ENCODE data around the gene ZNF3. TPM values are rescaled to one million over a fixed set of nuclear protein-coding genes. Genes with fewer than 3 reads are reported as not detected.

ZNF3 gene
- polyA plus RNA-seq, 1 experiment = 37.0 TPM

DNA sequence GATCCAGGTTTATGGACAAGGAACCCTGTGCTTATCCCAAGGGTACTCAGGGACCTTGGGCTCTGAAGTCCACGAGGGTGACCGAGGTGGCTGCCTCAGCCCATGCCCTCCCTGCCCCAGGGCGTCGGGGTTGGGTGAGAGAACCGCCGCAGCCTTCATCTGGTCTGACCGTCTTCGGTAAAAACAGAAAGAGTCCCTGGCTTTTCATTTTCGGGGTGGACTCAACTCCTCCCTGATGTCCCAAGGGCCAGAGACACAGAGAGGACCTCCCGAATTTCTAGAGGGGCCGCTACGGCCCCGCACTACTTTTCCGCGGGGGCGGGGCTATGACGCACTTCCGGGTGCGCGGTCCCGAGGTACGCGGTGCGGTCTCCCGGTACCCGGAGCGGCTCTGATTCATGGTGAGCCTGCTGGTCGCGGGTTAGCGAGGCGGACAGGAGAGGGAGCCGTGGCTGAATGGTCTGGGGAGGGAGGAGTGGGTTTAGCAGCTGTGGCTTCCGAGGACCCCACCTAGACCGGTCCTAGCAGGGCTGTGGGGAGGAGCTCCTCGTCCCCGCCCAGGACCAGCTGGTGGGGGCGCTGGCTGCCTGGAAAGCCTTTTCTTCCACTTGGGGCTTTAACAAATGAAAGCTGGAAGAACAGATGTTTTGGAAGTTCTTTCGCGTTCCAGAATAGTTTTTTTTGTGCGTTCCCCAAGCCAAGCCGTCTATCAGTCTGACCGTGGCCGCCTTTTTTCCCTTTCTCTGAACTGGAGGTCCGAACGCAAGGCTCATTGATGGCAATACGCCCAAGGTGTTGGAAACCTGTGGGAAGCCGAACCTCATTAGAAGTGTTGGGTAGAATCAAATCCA is 31.9 kb downstream of the ZNF3 start, which contains the start of gene ZSCAN21:
TSS of gene ZSCAN21 (plus strand) at position 334 of the 851 bp plus-strand sequence. CDS start 7,233 bp downstream, outside the sequence.
- POLR2A ChIA-PET = interaction anchor here (0.6 to 1.7 kb wide), 7 partner anchors 14 to 130 kb away, joined by 3 to 7 read pairs (median 3); partner anchors contain the start of genes TRIM4, ZKSCAN1 and ZNF3
- peak; percentile 62 for DNase-seq (ENCODE audit: low read depth, low spot score)
- Histone ChIP-seq H3K4me3 (ENCODE audit: low read depth, low read length) (peak within 1 kb of the TSS; percentile 85), H3K27me3 (ENCODE audit: control insufficient read depth, insufficient read depth, low read length) (no peaks in the 10 kb centered on the region), H3K9me3 (ENCODE audit: control insufficient read depth, insufficient read depth, low read length) (no peaks in the 10 kb centered on the region), H3K27ac (ENCODE audit: low read depth, low read length) (peak within 1 kb of the TSS; percentile 99)
- TF ChIP-seq CTCF (IDR thresholded peaks at IDR 0.05; ENCODE audit: low read depth, low read length) = peak; percentile 32; the same call in 1 of the 2 replicates
- CTCF ChIA-PET = interaction anchor here (11.8 kb wide), 1 partner anchor 56 kb away, joined by 174 read pairs; no protein-coding TSS in a partner anchor

- Histone ChIP-seq H3K27me3 (ENCODE audit: control insufficient read depth, insufficient read depth, low read length) (no peaks in the 10 kb centered on the region), H3K9me3 (ENCODE audit: control insufficient read depth, insufficient read depth, low read length) (no peaks in the 10 kb centered on the region), H3K27ac (ENCODE audit: low read depth, low read length) (no peak overlapping the region), H3K4me3 (ENCODE audit: low read depth, low read length) (no peak overlapping the region)
- TF ChIP-seq CTCF (IDR thresholded peaks at IDR 0.05; ENCODE audit: low read depth, low read length) = no peak
- CTCF ChIA-PET = interaction anchor here (0.5 to 11.8 kb wide), 2 partner anchors 55 to 266 kb away, joined by 3 to 174 read pairs; no protein-coding TSS in a partner anchor
- DNase-seq (ENCODE audit: low read depth, low spot score) = no peak
- POLR2A ChIA-PET = interaction anchor here (1.7 kb wide), 1 partner anchor 13 kb away, joined by 7 read pairs; no protein-coding TSS in a partner anchor
Measured at GRCh38 chr7:100048680-100049079, 32.8 kb downstream of the ZNF3 start.

DNA sequence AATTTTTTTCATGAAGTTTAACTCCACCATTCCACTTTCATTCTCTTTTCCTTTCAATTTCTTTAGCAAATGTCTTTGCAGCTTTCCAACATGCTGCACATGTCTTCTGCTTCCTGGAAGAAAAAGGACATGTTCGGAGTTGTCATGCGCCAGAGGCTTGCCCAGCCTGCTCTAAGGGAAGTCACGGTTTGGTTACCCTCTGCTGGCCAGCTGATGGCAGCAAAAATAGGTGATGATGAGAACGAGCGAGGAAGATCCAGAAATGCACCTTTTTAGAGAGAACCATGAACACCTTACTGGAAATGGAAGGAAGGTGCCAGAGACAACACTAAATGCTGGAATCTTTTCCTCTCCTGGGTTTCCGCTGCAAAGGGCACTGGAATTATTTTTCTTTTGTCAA is 36.8 kb downstream of the ZNF3 start:
- H3K27ac ChIP-seq (ENCODE audit: low read depth, low read length) = no peak overlapping the region
- no peak overlapping the region for H3K4me3 ChIP-seq (ENCODE audit: low read depth, low read length)
- no peaks in the 10 kb centered on the region for H3K27me3 ChIP-seq (ENCODE audit: control insufficient read depth, insufficient read depth, low read length)
- no peak for TF ChIP-seq CTCF (IDR thresholded peaks at IDR 0.05; ENCODE audit: low read depth, low read length)
- ChIA-PET POLR2A (interaction anchor here (0.7 kb wide), 1 partner anchor 33 kb away, joined by 7 read pairs; no protein-coding TSS in a partner anchor), CTCF (no interaction called here)
- H3K9me3 ChIP-seq (ENCODE audit: control insufficient read depth, insufficient read depth, low read length) = no peaks in the 10 kb centered on the region
- DNase-seq (ENCODE audit: low read depth, low spot score) = no peak

GRCh38 chr7:100040575-100040974 is 40.9 kb downstream of the ZNF3 start:
- ChIA-PET CTCF (interaction anchor here (0.5 to 1.0 kb wide), 2 partner anchors 13 to 19 kb away, joined by 3 to 4 read pairs; no protein-coding TSS in a partner anchor), POLR2A (interaction anchor here (0.5 kb wide), 1 partner anchor 19 kb away, joined by 4 read pairs; no protein-coding TSS in a partner anchor)
- no peaks in the 10 kb centered on the region for H3K27me3 ChIP-seq (ENCODE audit: control insufficient read depth, insufficient read depth, low read length)
- H3K27ac ChIP-seq (ENCODE audit: low read depth, low read length) = peak overlapping the region; percentile 21
- H3K9me3 ChIP-seq (ENCODE audit: control insufficient read depth, insufficient read depth, low read length) = no peaks in the 10 kb centered on the region
- no peak for TF ChIP-seq CTCF (IDR thresholded peaks at IDR 0.05; ENCODE audit: low read depth, low read length)
- no peak overlapping the region for H3K4me3 ChIP-seq (ENCODE audit: low read depth, low read length)
- DNase-seq (ENCODE audit: low read depth, low spot score) = no peak

Measured in AG04450 (cell line).